Fibroblast of lung (primary cell): ENCODE measurements around the gene HINFP. TPM values are rescaled to one million over a fixed set of nuclear protein-coding genes. Genes with fewer than 3 reads are reported as not detected.

ENCODE experiments used
- DNase-seq, 2 donors: peaks; one replicate each; pipeline versions ENCODE4 v3.0.0 to v3.0.0-alpha.2; 2010; ENCODE audit warnings: low read depth in 2 of 2
- H2AFZ ChIP-seq: 2 replicates; pipeline ENCODE4 v1.5.1; 2012; ENCODE audit warnings: low read length, control low read depth, inconsistent platforms
- H3K27ac ChIP-seq: 2 replicates; pipeline ENCODE4 v1.5.1; 2011; ENCODE audit warnings: low read length, control low read depth; ENCODE audit not compliant: insufficient read depth
- H3K27me3 ChIP-seq: 2 replicates; pipeline ENCODE4 v1.5.1; 2011; ENCODE audit warnings: mild to moderate bottlenecking, low read length; ENCODE audit not compliant: control insufficient read depth, insufficient read depth
- H3K36me3 ChIP-seq: 2 replicates; pipeline ENCODE4 v1.5.1; 2011; ENCODE audit warnings: low read length; ENCODE audit not compliant: control insufficient read depth, insufficient read depth
- H3K4me1 ChIP-seq: 2 replicates; pipeline ENCODE4 v1.5.1; 2011; ENCODE audit warnings: low read length; ENCODE audit not compliant: control insufficient read depth, insufficient read depth; ENCODE audit errors: extremely low read depth
- H3K4me2 ChIP-seq: 2 replicates; pipeline ENCODE4 v1.5.1; 2011; ENCODE audit warnings: low read length, control low read depth; ENCODE audit not compliant: insufficient read depth; ENCODE audit errors: extremely low read depth
- H3K4me3 ChIP-seq, 4 experiments: fragments of 200-600 bp in 1 of 4; sonication (generic) in 1 of 4; replicated peaks in 1 of 4; 2 replicates each; pipeline ENCODE4 v1.5.1; 2011 to 2016; ENCODE audit warnings: low read length in 4 of 4, low read depth in 3 of 4, mild to moderate bottlenecking in 3 of 4, control low read depth in 2 of 4, inconsistent platforms in 1 of 4, mixed read lengths in 1 of 4; ENCODE audit not compliant: insufficient read depth in 1 of 4; ENCODE audit errors: control extremely low read depth in 1 of 4
- H3K79me2 ChIP-seq: 2 replicates; pipeline ENCODE4 v1.5.1; 2012; ENCODE audit warnings: mild to moderate bottlenecking, low read length, inconsistent platforms; ENCODE audit not compliant: control insufficient read depth, insufficient read depth
- H3K9ac ChIP-seq: 2 replicates; pipeline ENCODE4 v1.5.1; 2011; ENCODE audit warnings: mild to moderate bottlenecking, low read length, control low read depth; ENCODE audit not compliant: insufficient read depth
- H3K9me3 ChIP-seq: 2 replicates; pipeline ENCODE4 v1.5.1; 2012; ENCODE audit warnings: low read depth, low read length; ENCODE audit not compliant: control insufficient read depth, insufficient read depth
- H4K20me1 ChIP-seq: 2 replicates; pipeline ENCODE4 v1.5.1; 2011; ENCODE audit warnings: low read length; ENCODE audit not compliant: control insufficient read depth, insufficient read depth; ENCODE audit errors: extremely low read depth
- CTCF ChIP-seq, 2 donors: IDR thresholded peaks in 1 of 2; conservative IDR thresholded peaks in 1 of 2; 1 replicate in 1 of 2; 2 replicates in 1 of 2; pipeline ENCODE4 v1.5.1; 2011 to 2012; ENCODE audit warnings: low read length in 2 of 2, control low read depth in 1 of 2, inconsistent platforms in 1 of 2, low read depth in 1 of 2, mild to moderate bottlenecking in 1 of 2
- EZH2 ChIP-seq: IDR thresholded peaks from 2 replicates; pipeline ENCODE4 v1.5.1; 2012; ENCODE audit warnings: low read length, control low read depth, mild to moderate bottlenecking; ENCODE audit errors: missing control alignments
- polyA plus RNA-seq, 2 donors: library from polyadenylated mRNA; depleted of rRNA in 1 of 2; stranded (reverse) in 1 of 2; unstranded in 1 of 2; fragments of >200 nt; gene quantifications; 2 replicates each; pipeline ENCODE4 v1.2.1, GENCODE V29; 2011 to 2012; ENCODE audit warnings: missing spikeins in 1 of 2
- total RNA-seq: library from RNA; depleted of rRNA; stranded (reverse); fragments of >200 nt; gene quantifications from 2 replicates; pipeline ENCODE4 v1.2.1, GENCODE V29; 2014

HINFP gene
- total and polyA plus RNA-seq, 2 donors (not counting 1 experiment from before 2014, with no cell fraction given) = 13.1 to 13.5 TPM

GRCh38 chr11:119167933-119168332 lies 46.6 kb downstream of the HINFP start:
- DNase-seq = peak in 1 of 2 donors; percentile 11
- Histone ChIP-seq H2AFZ (no peak overlapping the region), H3K79me2 (no peaks in the 10 kb centered on the region), H4K20me1 (no peaks in the 10 kb centered on the region), H3K9ac (no peak overlapping the region), H3K27ac (peak overlapping the region; percentile 81), H3K4me2 (no peak overlapping the region), H3K27me3 (peaks cover 4% of the 10 kb centered on the region), H3K9me3 (no peaks in the 10 kb centered on the region), H3K4me1 (peaks cover 2% of the 10 kb centered on the region), H3K4me3 (no peak overlapping the region), H3K36me3 (no peaks in the 10 kb centered on the region)
- TF ChIP-seq CTCF (conservative IDR thresholded peaks at IDR 0.05 in 1 of 2, IDR thresholded peaks at IDR 0.05 in 1 of 2; ENCODE audit: low read depth in 1 of 2, low read length in 2 of 2) = no peak
- TF ChIP-seq EZH2 = no peak

GRCh38 chr11:119168471-119169281 lies 47.3 kb downstream of the HINFP start, which contains the start of gene NLRX1:
NLRX1 (plus strand) TSS chr11:119168725; CDS start chr11:119171404, 2,679 bp downstream.
- Histone ChIP-seq H3K9ac (peak within 1 kb of the TSS; percentile 90), H3K4me3 (peak within 1 kb of the TSS; percentile 46 to 80 (median 64)), H3K36me3 (no peaks in the 10 kb centered on the region), H3K9me3 (no peaks in the 10 kb centered on the region), H3K4me1 (peaks cover 2% of the 10 kb centered on the region), H3K4me2 (peak within 1 kb of the TSS; percentile 95), H3K27me3 (no peaks in the 10 kb centered on the region), H3K27ac (peak within 1 kb of the TSS; percentile 81), H3K79me2 (no peaks in the 10 kb centered on the region), H4K20me1 (no peaks in the 10 kb centered on the region), H2AFZ (peak within 1 kb of the TSS; percentile 95)
- TF ChIP-seq CTCF (conservative IDR thresholded peaks at IDR 0.05 in 1 of 2, IDR thresholded peaks at IDR 0.05 in 1 of 2; ENCODE audit: low read depth in 1 of 2, low read length in 2 of 2) (peak; percentile 84 to 90), EZH2 (no peak)
- peak; percentile 78 to 83 for DNase-seq

- H3K9ac ChIP-seq = peak overlapping the region; percentile 90
- no peaks in the 10 kb centered on the region for H4K20me1 ChIP-seq
- TF ChIP-seq CTCF (conservative IDR thresholded peaks at IDR 0.05 in 1 of 2, IDR thresholded peaks at IDR 0.05 in 1 of 2; ENCODE audit: low read depth in 1 of 2, low read length in 2 of 2) (no peak), EZH2 (no peak)
- peak overlapping the region; percentile 81 for H3K27ac ChIP-seq
- no peaks in the 10 kb centered on the region for H3K79me2 ChIP-seq
- H3K9me3 ChIP-seq = no peaks in the 10 kb centered on the region
- no peaks in the 10 kb centered on the region for H3K36me3 ChIP-seq
- H3K4me3 ChIP-seq = peak overlapping the region; percentile 46 to 80 (median 64)
- H3K27me3 ChIP-seq = no peaks in the 10 kb centered on the region
- peak; percentile 10 to 69 for DNase-seq
- peak overlapping the region; percentile 95 for H2AFZ ChIP-seq
- H3K4me2 ChIP-seq = peak overlapping the region; percentile 95
- peaks cover 2% of the 10 kb centered on the region for H3K4me1 ChIP-seq
Measured at GRCh38 chr11:119169282-119169719, 47.9 kb downstream of the HINFP start.
